DMS53 (cell line): Measurements from ENCODE around the gene TTC17.

Source experiments
- DNase-seq: peaks from one replicate; lab custom pipeline; 2025; lab: John Stamatoyannopoulos, UW

TTC17 gene

GRCh38 chr11:43537833-43538615, 179.3 kb downstream of the TTC17 start:
- no peak for DNase-seq

GRCh38 chr11:43541993-43542392, 183.3 kb downstream of the TTC17 start:
- no peak for DNase-seq

GRCh38 chr11:43542750-43543712, 184.3 kb downstream of the TTC17 start:
- DNase-seq, result peak; percentile 3
